ENCODE measurements around the gene DDX59.

DNA sequence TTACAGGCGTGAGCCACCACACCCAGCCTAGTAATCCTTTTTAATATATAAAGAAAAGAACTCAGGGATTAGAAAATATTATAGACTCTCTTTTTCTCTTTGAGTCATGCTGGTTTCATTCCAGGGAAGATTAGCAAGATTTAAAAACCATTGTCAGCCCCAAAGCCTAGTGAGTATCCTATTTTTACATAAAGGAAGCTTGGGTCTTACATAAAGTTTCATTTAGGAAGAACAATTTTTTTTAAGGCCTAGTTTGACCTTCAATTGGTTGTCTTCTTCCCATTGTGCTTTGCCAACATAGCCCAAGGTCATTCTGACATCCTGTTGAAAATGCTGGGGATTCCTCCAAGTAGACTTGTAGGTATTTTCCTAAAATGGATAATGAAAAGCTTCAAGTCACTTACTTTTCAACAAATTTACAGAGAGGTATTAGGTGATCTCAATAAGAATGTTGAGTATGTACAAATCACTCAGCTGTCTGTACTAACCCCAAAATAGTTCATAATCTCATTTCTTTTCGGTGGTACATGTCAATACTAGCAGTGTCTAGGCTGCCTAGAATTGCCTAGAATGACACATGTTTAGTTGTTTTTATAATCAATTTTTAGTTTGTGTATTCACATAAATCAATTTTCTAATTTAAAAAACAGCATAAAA is 44.9 kb downstream of the DDX59 start:
- TF ChIP-seq, protein P1, sequence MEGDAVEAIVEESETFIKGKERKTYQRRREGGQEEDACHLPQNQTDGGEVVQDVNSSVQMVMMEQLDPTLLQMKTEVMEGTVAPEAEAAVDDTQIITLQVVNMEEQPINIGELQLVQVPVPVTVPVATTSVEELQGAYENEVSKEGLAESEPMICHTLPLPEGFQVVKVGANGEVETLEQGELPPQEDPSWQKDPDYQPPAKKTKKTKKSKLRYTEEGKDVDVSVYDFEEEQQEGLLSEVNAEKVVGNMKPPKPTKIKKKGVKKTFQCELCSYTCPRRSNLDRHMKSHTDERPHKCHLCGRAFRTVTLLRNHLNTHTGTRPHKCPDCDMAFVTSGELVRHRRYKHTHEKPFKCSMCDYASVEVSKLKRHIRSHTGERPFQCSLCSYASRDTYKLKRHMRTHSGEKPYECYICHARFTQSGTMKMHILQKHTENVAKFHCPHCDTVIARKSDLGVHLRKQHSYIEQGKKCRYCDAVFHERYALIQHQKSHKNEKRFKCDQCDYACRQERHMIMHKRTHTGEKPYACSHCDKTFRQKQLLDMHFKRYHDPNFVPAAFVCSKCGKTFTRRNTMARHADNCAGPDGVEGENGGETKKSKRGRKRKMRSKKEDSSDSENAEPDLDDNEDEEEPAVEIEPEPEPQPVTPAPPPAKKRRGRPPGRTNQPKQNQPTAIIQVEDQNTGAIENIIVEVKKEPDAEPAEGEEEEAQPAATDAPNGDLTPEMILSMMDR (conservative IDR thresholded peaks at IDR 0.05; ENCODE audit: low read length): no peak
- TF ChIP-seq EZH2phosphoT487 (IDR thresholded peaks at IDR 0.05; ENCODE audit: borderline replicate concordance): no peak

All from Loucy (cell line).